D721Med (cell line): Measurements from ENCODE around the gene MUSK.
"Not testable (repeated sequence)": the region's sequence is repeated elsewhere in the genome, so short reads cannot be mapped to it uniquely, and the experiment has no call there.

Experiments used
- DNase-seq: peaks from one replicate; pipeline ENCODE4 v3.0.0; 2011; ENCODE audit warnings: low spot score; ENCODE audit not compliant: insufficient read length
- FAIRE-seq: peaks from 2 replicates; lab custom pipeline; 2011; peaks lifted over from hg19 to GRCh38; lab: Jason Lieb, UNC
- CTCF ChIP-seq: IDR thresholded peaks from 2 replicates; pipeline ENCODE4 v1.5.1; 2012; ENCODE audit warnings: mild to moderate bottlenecking, control low read depth; ENCODE audit not compliant: insufficient read depth; ENCODE audit errors: missing control alignments

MUSK gene

GRCh38 chr9:110820381-110820780 is 151.8 kb downstream of the MUSK start:
- DNase-seq (no peak), FAIRE-seq (no peak)
- TF ChIP-seq CTCF = no peak

GRCh38 chr9:110821064-110821463 is 152.5 kb downstream of the MUSK start:
- TF ChIP-seq CTCF = no peak
- FAIRE-seq = no peak
- DNase-seq = no peak

- DNase-seq, FAIRE-seq: not testable (repeated sequence)
Measured at GRCh38 chr9:110825129-110825528, 156.5 kb downstream of the MUSK start.

- TF ChIP-seq CTCF = no peak
- no peak for DNase-seq
- FAIRE-seq = no peak
Measured at GRCh38 chr9:110825950-110826349, 157.4 kb downstream of the MUSK start.

- not testable (repeated sequence) for DNase-seq
Measured at GRCh38 chr9:110826400-110826799, 157.8 kb downstream of the MUSK start.

GRCh38 chr9:110828264-110828663 is 159.7 kb downstream of the MUSK start:
- no peak for FAIRE-seq

More at GRCh38 chr9:110826400-110826799, 157.8 kb downstream of the MUSK start:
- not testable (repeated sequence) for FAIRE-seq

GRCh38 chr9:110830495-110830894 is 161.9 kb downstream of the MUSK start:
- TF ChIP-seq CTCF = no peak
- FAIRE-seq = no peak
- DNase-seq = no peak

More at GRCh38 chr9:110828264-110828663, 159.7 kb downstream of the MUSK start:
- TF ChIP-seq CTCF = no peak
- no peak for DNase-seq

GRCh38 chr9:110832926-110833325 is 164.3 kb downstream of the MUSK start:
- no peak for TF ChIP-seq CTCF
- DNase-seq (no peak), FAIRE-seq (no peak)
